ENCODE measurements around the gene SARNP. TPM values are rescaled to one million over a fixed set of nuclear protein-coding genes. Genes with fewer than 3 reads are reported as not detected.

The SARNP gene
- polyA plus RNA-seq, 1 experiment, result 178 TPM

DNA sequence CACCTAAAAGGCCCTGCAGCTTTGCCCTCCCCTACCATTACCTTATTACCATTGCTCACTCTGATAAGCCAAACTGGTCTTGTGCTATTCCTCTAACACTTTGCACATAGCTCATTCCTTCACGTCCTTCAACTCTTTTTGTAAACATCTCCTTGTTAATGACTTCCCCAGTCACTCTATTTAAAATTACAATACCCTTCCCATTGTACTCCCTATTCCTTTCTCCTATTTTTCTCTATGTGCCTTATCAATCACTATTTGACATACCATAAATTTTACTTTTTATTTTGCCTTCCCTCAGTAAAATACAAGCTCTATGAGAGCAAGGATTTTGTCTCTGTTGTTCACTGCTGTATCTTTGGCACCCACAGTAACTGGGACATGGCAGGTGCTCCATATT, 5.4 kb downstream of the SARNP start:
- Histone ChIP-seq H3K4me3 (ENCODE audit: low read depth, low read length) (no peak overlapping the region), H3K27ac (ENCODE audit: low read depth, low read length) (no peak overlapping the region), H3K27me3 (ENCODE audit: control insufficient read depth, insufficient read depth, low read length) (no peaks in the 10 kb centered on the region), H3K9me3 (ENCODE audit: control insufficient read depth, insufficient read depth, low read length) (no peaks in the 10 kb centered on the region)
- CTCF ChIA-PET, result interaction anchor here (0.7 to 2.2 kb wide), 3 partner anchors 15 to 185 kb away, joined by 3 to 7 read pairs (median 7); partner anchors contain the start of gene SUOX
- POLR2A ChIA-PET, result no interaction called here
- no peak for TF ChIP-seq CTCF (IDR thresholded peaks at IDR 0.05; ENCODE audit: low read depth, low read length)
- DNase-seq (ENCODE audit: low read depth, low spot score), result no peak

GRCh38 chr12:55809274-55809673, 8.2 kb downstream of the SARNP start:
- CTCF ChIA-PET, result interaction anchor here (1.0 to 1.1 kb wide), 2 partner anchors 13 to 186 kb away, joined by 3 read pairs; no protein-coding TSS in a partner anchor
- Histone ChIP-seq H3K4me3 (ENCODE audit: low read depth, low read length) (no peak overlapping the region), H3K27ac (ENCODE audit: low read depth, low read length) (no peak overlapping the region), H3K9me3 (ENCODE audit: control insufficient read depth, insufficient read depth, low read length) (no peaks in the 10 kb centered on the region), H3K27me3 (ENCODE audit: control insufficient read depth, insufficient read depth, low read length) (no peaks in the 10 kb centered on the region)
- DNase-seq (ENCODE audit: low read depth, low spot score), result no peak
- POLR2A ChIA-PET, result interaction anchor here (0.7 kb wide), 1 partner anchor 108 kb away, joined by 5 read pairs; no protein-coding TSS in a partner anchor
- TF ChIP-seq CTCF (IDR thresholded peaks at IDR 0.05; ENCODE audit: low read depth, low read length), result no peak

DNA sequence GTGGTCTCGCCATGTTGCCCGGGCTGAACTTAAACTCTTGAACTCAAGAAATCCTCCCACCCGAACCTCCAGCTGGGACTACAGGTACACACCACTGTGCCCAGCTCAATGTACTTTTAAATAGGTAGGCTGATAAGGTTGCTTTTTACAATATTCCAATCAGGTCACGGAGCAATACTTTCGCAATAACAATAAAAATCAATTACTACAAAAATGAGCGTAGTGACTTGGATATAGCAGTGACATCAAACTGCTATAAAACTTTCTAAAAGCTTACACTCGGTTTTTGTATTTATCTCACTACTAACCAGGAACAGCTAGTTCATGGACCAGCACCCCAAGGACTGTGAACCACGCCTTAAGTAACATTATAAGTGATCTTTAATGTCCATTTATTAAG, 10.5 kb downstream of the SARNP start:
- no peak for TF ChIP-seq CTCF (IDR thresholded peaks at IDR 0.05; ENCODE audit: low read depth, low read length)
- no peaks in the 10 kb centered on the region for H3K27me3 ChIP-seq (ENCODE audit: control insufficient read depth, insufficient read depth, low read length)
- no peaks in the 10 kb centered on the region for H3K9me3 ChIP-seq (ENCODE audit: control insufficient read depth, insufficient read depth, low read length)
- CTCF ChIA-PET, result no interaction called here
- H3K4me3 ChIP-seq (ENCODE audit: low read depth, low read length), result no peak overlapping the region
- POLR2A ChIA-PET, result no interaction called here
- no peak for DNase-seq (ENCODE audit: low read depth, low spot score)
- H3K27ac ChIP-seq (ENCODE audit: low read depth, low read length), result no peak overlapping the region

- POLR2A ChIA-PET, result no interaction called here
- Histone ChIP-seq H3K4me3 (ENCODE audit: low read depth, low read length) (no peak overlapping the region), H3K9me3 (ENCODE audit: control insufficient read depth, insufficient read depth, low read length) (no peaks in the 10 kb centered on the region), H3K27me3 (ENCODE audit: control insufficient read depth, insufficient read depth, low read length) (no peaks in the 10 kb centered on the region), H3K27ac (ENCODE audit: low read depth, low read length) (no peak overlapping the region)
- no peak for TF ChIP-seq CTCF (IDR thresholded peaks at IDR 0.05; ENCODE audit: low read depth, low read length)
- CTCF ChIA-PET, result interaction anchor here (0.8 to 5.3 kb wide), 13 partner anchors 8 to 143 kb away, joined by 3 to 82 read pairs (median 4); partner anchors contain the start of genes ORMDL2 and SARNP
- no peak for DNase-seq (ENCODE audit: low read depth, low spot score)
Observed at GRCh38 chr12:55797550-55797949, 20.0 kb downstream of the SARNP start.

DNA sequence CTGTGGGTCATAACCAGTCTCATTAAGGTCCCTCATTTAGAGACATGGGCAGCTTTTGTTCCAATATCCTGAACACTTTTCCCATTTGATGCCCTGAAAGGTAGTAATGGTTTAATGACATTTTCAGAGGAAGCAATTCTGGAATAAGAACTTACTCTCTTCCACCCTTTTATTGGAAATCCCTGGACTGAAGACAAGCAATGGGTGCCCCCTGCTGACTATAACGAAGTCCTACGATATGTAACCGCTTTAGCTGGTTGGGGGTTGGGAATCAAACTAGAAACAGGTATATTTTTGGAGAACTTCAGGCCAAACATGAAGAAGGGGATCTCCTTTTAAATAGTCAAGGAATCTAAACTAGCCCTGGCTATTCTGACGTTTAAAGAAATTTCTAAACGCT, 20.5 kb downstream of the SARNP start:
- H3K27me3 ChIP-seq (ENCODE audit: control insufficient read depth, insufficient read depth, low read length), result no peaks in the 10 kb centered on the region
- peak; percentile 61 for TF ChIP-seq CTCF (IDR thresholded peaks at IDR 0.05; ENCODE audit: low read depth, low read length)
- H3K9me3 ChIP-seq (ENCODE audit: control insufficient read depth, insufficient read depth, low read length), result no peaks in the 10 kb centered on the region
- H3K4me3 ChIP-seq (ENCODE audit: low read depth, low read length), result no peak overlapping the region
- DNase-seq (ENCODE audit: low read depth, low spot score), result no peak
- ChIA-PET CTCF (interaction anchor here (0.8 to 5.3 kb wide), 17 partner anchors 8 to 143 kb away, joined by 3 to 82 read pairs (median 4); partner anchors contain the start of genes ORMDL2 and SARNP), POLR2A (no interaction called here)
- H3K27ac ChIP-seq (ENCODE audit: low read depth, low read length), result no peak overlapping the region

Measured in AG04450 (cell line).